Measurements from ENCODE around the gene DDX19B. TPM values are rescaled to one million over a fixed set of nuclear protein-coding genes. Genes with fewer than 3 reads are reported as not detected.

Gene DDX19B
- total and polyA plus RNA-seq, 9 of the 15 experiments (the other 6 are each of a cell fraction or from before 2014, with no cell fraction given): 7.0 to 32.9 (median 19.3) TPM

- H3K4me2 ChIP-seq (ENCODE audit: insufficient read depth, low read length): no peak overlapping the region
- peaks cover 2% of the 10 kb centered on the region; the same call in 1 of the 3 replicates for H3K79me2 ChIP-seq (ENCODE audit: control insufficient read depth, insufficient read depth, low read length)
- H3K9ac ChIP-seq (ENCODE audit: insufficient read depth in 1 of 2, low read depth in 2 of 2, low read length in 2 of 2): no peak overlapping the region
- DNase-seq (ENCODE audit: extremely low read depth in 1 of 4, low spot score in 3 of 4) (no peak), FAIRE-seq (no peak), ATAC-seq (no peak)
- TF ChIP-seq ZNF277 (CRISPR knock-in tag; IDR thresholded peaks at IDR 0.05; ENCODE audit: borderline replicate concordance) (no peak), ZNF398 (CRISPR knock-in tag; IDR thresholded peaks at IDR 0.05) (no peak), ZNF707 (CRISPR knock-in tag; conservative IDR thresholded peaks at IDR 0.05) (no peak), ELK3 (CRISPR knock-in tag; IDR thresholded peaks at IDR 0.05) (no peak), PHF8 (IDR thresholded peaks at IDR 0.05; ENCODE audit: borderline replicate concordance, low read length) (no peak), E2F5 (CRISPR knock-in tag; IDR thresholded peaks at IDR 0.05) (no peak), DPF2 (IDR thresholded peaks at IDR 0.05) (no peak), CHAMP1 (IDR thresholded peaks at IDR 0.05) (no peak), ZFX (CRISPR knock-in tag; IDR thresholded peaks at IDR 0.05) (no peak), ZNF224 (CRISPR knock-in tag; IDR thresholded peaks at IDR 0.05) (no peak), NBN (IDR thresholded peaks at IDR 0.05; ENCODE audit: low read depth) (no peak), SMARCA5 (IDR thresholded peaks at IDR 0.05) (no peak)
- H3K4me3 ChIP-seq: no peak overlapping the region
- H4K20me1 ChIP-seq (replicated peaks; ENCODE audit: control insufficient read depth, insufficient read depth, low read length): peaks cover 32% of the 10 kb centered on the region
- no peak overlapping the region for H2AFZ ChIP-seq (ENCODE audit: low read depth, low read length)
- H3K27me3 ChIP-seq (ENCODE audit: control insufficient read depth in 2 of 2, insufficient read depth in 2 of 2, low read length in 2 of 2): no peaks in the 10 kb centered on the region
- H3K4me1 ChIP-seq (replicated peaks in 1 of 2; ENCODE audit: control insufficient read depth in 2 of 2, insufficient read depth in 2 of 2, low read length in 2 of 2): peaks cover 0 to 10% of the 10 kb centered on the region in 2 experiments; a peak in 2 of 5 replicates
- peaks cover 94% of the 10 kb centered on the region for H3K36me3 ChIP-seq (ENCODE audit: control insufficient read depth, insufficient read depth, low read length)
- POLR2A ChIA-PET: interaction anchor here (0.6 to 1.6 kb wide), 4 partner anchors 9 to 379 kb away, joined by 3 to 9 read pairs (median 3); partner anchors contain the start of gene AARS1
- no TSS peak for BruUV-seq (replicated peaks)
- CTCF ChIA-PET (ENCODE audit: low intra/inter-chr PET ratio): no interaction called here
- WGBS (ENCODE audit: insufficient coverage, low coverage, missing lambda C conversion rate): 84% methylated on average over 4 of the region's 4 CpGs
- no peak overlapping the region for H3K27ac ChIP-seq (ENCODE audit: extremely low read depth, low read depth, low read length)
- peaks cover 2% of the 10 kb centered on the region for H3K9me1 ChIP-seq (ENCODE audit: control insufficient read depth, insufficient read depth, low read length)
- H3K9me3 ChIP-seq (replicated peaks; ENCODE audit: control insufficient read depth, insufficient read depth, low read depth, low read length): no peaks in the 10 kb centered on the region
- intact Hi-C loops (cut with micrococcal nuclease): no loop called here
- in situ Hi-C loops (cut with MboI): no loop called here
Observed at GRCh38 chr16:70257391-70257790, 41.6 kb upstream of the DDX19B start.

Data from K562 (cell line).